Progenitor cell of endocrine pancreas (in vitro differentiated cells): Measurements from ENCODE around the gene ADI1. TPM values are rescaled to one million over a fixed set of nuclear protein-coding genes. Genes with fewer than 3 reads are reported as not detected.

Source experiments
- DNase-seq: peaks from one replicate; pipeline ENCODE4 v3.0.0; 2021; ENCODE audit warnings: low spot score; ENCODE audit not compliant: unreplicated experiment
- H3K27ac Mint-ChIP-seq: 2 replicates; pipeline ENCODE4 v1.8.0; 2021; ENCODE audit warnings: mild to moderate bottlenecking, moderate library complexity, mixed read lengths
- H3K27me3 Mint-ChIP-seq: 2 replicates; pipeline ENCODE4 v1.8.0; 2021; ENCODE audit warnings: mixed read lengths
- H3K36me3 Mint-ChIP-seq: 2 replicates; pipeline ENCODE4 v1.8.0; 2022; ENCODE audit warnings: mixed read lengths; ENCODE audit not compliant: insufficient read depth
- H3K4me1 Mint-ChIP-seq: 2 replicates; pipeline ENCODE4 v1.8.0; 2021; ENCODE audit warnings: low read depth, mixed read lengths
- H3K4me3 Mint-ChIP-seq: 2 replicates; pipeline ENCODE4 v1.8.0; 2021; ENCODE audit warnings: low read depth, mild to moderate bottlenecking, moderate library complexity, mixed read lengths
- H3K9me3 Mint-ChIP-seq: 2 replicates; pipeline ENCODE4 v1.8.0; 2021; ENCODE audit warnings: low read depth, mixed read lengths
- total RNA-seq: library from RNA; stranded (reverse); gene quantifications from 2 replicates; pipeline ENCODE4 v1.2.1, GENCODE V29; 2021
- TF ChIP-seq, protein P1 (sequence below): fragments of 200-600 bp; sonication (generic); IDR thresholded peaks from one replicate; pipeline ENCODE4 v1.5.0; 2021; ENCODE audit warnings: antibody characterized with exemption, mild to moderate bottlenecking; ENCODE audit not compliant: unreplicated experiment

The ADI1 gene
- total RNA-seq, 1 donor from 2014 or later: 46.6 TPM

DNA sequence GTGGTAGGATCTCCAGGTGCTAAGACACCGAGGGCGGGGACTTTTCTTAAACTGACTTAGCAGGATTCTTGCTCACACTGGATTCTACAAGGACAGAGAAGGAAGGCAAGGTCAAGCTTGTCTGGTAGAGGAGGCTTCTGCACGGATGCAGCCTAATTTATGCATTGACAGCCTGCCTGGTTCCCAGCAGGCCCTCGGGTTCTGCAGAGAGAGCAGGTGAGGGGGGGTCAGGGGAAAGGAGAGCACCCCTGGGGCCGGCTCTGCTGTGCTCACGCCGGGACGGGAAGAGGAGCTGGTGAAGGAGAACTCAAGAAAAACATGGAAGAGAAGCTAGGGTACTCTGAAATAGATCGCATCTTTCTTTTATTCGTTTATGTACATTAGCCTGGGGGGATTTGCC lies 46.4 kb downstream of the ADI1 start:
- Mint-ChIP-seq H3K27ac (no peak overlapping the region), H3K4me1 (no peaks in the 10 kb centered on the region), H3K9me3 (no peaks in the 10 kb centered on the region), H3K4me3 (no peak overlapping the region), H3K27me3 (no peaks in the 10 kb centered on the region), H3K36me3 (peaks cover 21% of the 10 kb centered on the region)
- no peak for DNase-seq
- TF ChIP-seq, protein P1, sequence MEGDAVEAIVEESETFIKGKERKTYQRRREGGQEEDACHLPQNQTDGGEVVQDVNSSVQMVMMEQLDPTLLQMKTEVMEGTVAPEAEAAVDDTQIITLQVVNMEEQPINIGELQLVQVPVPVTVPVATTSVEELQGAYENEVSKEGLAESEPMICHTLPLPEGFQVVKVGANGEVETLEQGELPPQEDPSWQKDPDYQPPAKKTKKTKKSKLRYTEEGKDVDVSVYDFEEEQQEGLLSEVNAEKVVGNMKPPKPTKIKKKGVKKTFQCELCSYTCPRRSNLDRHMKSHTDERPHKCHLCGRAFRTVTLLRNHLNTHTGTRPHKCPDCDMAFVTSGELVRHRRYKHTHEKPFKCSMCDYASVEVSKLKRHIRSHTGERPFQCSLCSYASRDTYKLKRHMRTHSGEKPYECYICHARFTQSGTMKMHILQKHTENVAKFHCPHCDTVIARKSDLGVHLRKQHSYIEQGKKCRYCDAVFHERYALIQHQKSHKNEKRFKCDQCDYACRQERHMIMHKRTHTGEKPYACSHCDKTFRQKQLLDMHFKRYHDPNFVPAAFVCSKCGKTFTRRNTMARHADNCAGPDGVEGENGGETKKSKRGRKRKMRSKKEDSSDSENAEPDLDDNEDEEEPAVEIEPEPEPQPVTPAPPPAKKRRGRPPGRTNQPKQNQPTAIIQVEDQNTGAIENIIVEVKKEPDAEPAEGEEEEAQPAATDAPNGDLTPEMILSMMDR: no peak

DNA sequence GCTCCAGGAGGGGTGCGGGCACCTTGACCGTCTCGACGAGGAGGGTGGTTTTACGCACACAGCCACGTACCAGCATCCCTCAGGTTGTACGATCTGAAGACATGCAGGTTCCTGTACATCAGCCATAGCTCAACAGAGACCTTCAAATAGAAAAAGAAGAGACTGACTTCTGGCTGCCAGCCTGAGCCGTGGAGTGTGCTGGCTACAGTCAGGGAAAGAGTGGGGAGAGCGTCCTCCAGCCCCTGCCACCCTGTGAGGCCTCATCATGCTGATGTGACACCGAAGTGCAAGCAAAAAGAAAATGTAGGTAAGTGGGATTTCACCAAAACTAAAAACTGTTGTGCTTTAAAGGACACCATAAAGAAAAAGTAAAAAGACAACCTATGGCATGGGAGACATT lies 47.0 kb downstream of the ADI1 start:
- Mint-ChIP-seq H3K27me3 (no peaks in the 10 kb centered on the region), H3K4me1 (no peaks in the 10 kb centered on the region), H3K27ac (no peak overlapping the region), H3K36me3 (peaks cover 24% of the 10 kb centered on the region), H3K9me3 (no peaks in the 10 kb centered on the region), H3K4me3 (no peak overlapping the region)
- TF ChIP-seq, protein P1: no peak
- DNase-seq: no peak

DNA sequence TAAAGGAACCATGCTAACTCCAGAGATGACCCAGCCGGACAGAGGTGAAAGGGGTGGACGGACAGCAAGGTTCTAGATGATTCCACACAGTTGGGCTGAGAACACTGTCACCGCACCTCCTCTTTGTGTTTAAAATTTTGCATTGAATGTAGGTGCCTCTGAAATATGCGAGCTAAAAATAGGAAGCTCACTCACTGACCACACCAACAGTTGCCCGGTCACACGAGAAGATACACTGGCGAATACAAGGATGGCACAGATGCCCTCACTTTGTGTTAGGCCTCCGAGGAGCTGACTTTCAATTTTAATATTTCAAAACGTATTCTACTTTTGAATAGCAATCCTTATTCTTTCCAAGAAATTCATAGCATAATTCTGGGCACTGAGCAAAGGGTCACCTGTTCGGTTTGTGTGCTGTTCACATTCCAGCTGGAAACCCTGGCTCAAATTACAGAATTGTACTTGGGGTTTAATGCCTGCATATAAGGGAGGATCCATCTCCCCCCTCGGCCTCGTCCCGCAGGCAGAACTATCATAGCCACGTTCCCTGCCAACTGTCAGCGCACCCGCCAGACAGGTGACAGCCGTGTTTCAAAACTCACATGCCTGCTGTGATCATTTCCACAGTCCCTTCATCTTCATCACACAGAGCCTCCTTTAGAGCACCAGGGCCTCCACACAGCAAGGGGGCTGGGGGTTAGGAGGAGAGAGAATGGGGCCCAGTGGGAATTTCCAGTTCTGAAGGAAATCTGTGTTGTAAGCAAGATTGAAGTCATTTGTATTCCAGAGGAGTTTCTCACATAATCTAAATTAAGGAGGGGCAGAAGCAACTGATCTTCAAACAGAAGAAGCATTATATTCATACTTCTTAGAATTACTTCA lies 48.2 kb downstream of the ADI1 start:
- Mint-ChIP-seq H3K27me3 (no peaks in the 10 kb centered on the region), H3K9me3 (no peaks in the 10 kb centered on the region), H3K36me3 (peaks cover 24% of the 10 kb centered on the region), H3K4me1 (no peaks in the 10 kb centered on the region), H3K4me3 (no peak overlapping the region), H3K27ac (peak overlapping the region; percentile 20)
- TF ChIP-seq, protein P1: no peak
- DNase-seq: no peak

DNA sequence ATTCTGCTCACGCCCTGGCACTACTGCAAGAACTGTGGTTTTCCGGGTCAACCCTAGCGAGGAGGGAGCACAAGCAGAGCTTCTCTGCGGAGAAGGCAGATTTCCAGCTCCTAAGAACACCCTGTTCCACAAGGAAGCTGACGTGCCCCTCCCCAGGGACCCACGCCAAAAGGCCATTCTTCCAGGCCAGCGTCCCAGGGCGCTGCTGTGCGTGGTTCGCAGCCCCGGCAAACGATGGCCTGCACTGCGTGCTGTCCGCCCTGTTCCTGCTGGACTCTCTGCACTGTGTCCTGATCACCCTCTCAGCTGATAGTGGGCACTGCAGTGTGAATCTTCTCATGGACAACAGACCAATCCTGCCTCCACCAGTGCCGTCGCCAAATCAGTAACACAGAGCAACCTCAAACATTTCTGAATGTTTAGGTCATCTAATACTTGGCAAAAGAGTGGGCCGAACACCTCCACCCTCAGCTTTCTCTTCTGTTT lies 49.1 kb downstream of the ADI1 start:
- TF ChIP-seq, protein P1: no peak
- Mint-ChIP-seq H3K4me1 (no peaks in the 10 kb centered on the region), H3K27ac (no peak overlapping the region), H3K36me3 (peaks cover 24% of the 10 kb centered on the region), H3K27me3 (no peaks in the 10 kb centered on the region), H3K9me3 (no peaks in the 10 kb centered on the region), H3K4me3 (no peak overlapping the region)
- no peak for DNase-seq

DNA sequence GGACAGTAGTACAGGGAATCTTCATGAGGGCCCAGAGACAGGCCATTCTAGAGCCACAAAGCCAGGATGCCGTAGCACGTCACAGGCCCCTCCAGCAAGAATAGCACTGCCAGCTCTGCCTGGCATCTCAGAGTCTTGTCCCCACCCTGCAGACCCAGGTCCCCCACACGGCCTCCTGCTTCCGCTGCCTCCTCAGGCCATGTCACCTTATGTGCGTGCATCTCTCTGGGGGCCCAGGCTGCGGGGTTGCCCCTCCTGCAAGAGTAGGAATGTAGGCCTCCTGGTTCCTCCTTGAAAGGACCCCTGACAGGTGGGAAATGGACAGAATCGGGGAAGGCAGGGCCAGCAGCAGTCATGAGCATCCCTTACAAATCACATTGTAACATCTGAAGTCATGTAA lies 49.8 kb downstream of the ADI1 start:
- no peak for DNase-seq
- H3K4me1 Mint-ChIP-seq: no peaks in the 10 kb centered on the region
- peaks cover 24% of the 10 kb centered on the region for H3K36me3 Mint-ChIP-seq
- H3K27ac Mint-ChIP-seq: no peak overlapping the region
- no peaks in the 10 kb centered on the region for H3K9me3 Mint-ChIP-seq
- no peak overlapping the region for H3K4me3 Mint-ChIP-seq
- TF ChIP-seq, protein P1: no peak
- H3K27me3 Mint-ChIP-seq: no peaks in the 10 kb centered on the region
